DND-41 (cell line): ENCODE measurements around the gene MAP3K14.

ENCODE experiments used
- ATAC-seq: fragments of 200-7000 bp; cut with Tn5 transposase; 3 replicates; pipeline ENCODE4 v1.9.1; 2021; ENCODE audit warnings: low read depth; ENCODE audit not compliant: insufficient read depth
- DNase-seq: peaks from one replicate; pipeline ENCODE4 v3.0.0-alpha.2; 2020
- H2AFZ ChIP-seq: 2 replicates; pipeline ENCODE4 v1.6.0; 2012; ENCODE audit warnings: low read depth, low read length
- H3K27ac ChIP-seq: 2 replicates; pipeline ENCODE4 v1.5.1; 2012; ENCODE audit warnings: low read length, inconsistent platforms
- H3K27me3 ChIP-seq: fragments of 200-600 bp; sonication (generic); 2 replicates; pipeline ENCODE4 v1.6.0; 2012; ENCODE audit warnings: low read length, mild to moderate bottlenecking, inconsistent platforms; ENCODE audit not compliant: insufficient read depth, poor library complexity
- H3K36me3 ChIP-seq: 2 replicates; pipeline ENCODE4 v1.5.1; 2012; ENCODE audit warnings: low read length, inconsistent platforms; ENCODE audit not compliant: insufficient read depth
- H3K4me1 ChIP-seq: 2 replicates; pipeline ENCODE4 v1.5.1; 2012; ENCODE audit warnings: mild to moderate bottlenecking, low read length; ENCODE audit not compliant: insufficient read depth
- H3K4me2 ChIP-seq: 2 replicates; pipeline ENCODE4 v1.6.0; 2012; ENCODE audit warnings: mild to moderate bottlenecking, moderate library complexity, low read length, inconsistent platforms; ENCODE audit not compliant: insufficient read depth
- H3K4me3 ChIP-seq, 2 experiments: fragments of 200-600 bp in 1 of 2; shearing (Covaris generic) in 1 of 2; 2 replicates each; pipeline ENCODE4 v1.5.1; 2012 to 2016; ENCODE audit warnings: inconsistent platforms in 2 of 2, low read length in 2 of 2, mild to moderate bottlenecking in 2 of 2, low read depth in 1 of 2, moderate library complexity in 1 of 2
- H3K79me2 ChIP-seq: 2 replicates; pipeline ENCODE4 v1.6.0; 2012; ENCODE audit warnings: low read length, inconsistent platforms; ENCODE audit not compliant: insufficient read depth
- H3K9ac ChIP-seq: 2 replicates; pipeline ENCODE4 v1.6.0; 2012; ENCODE audit warnings: low read depth, mild to moderate bottlenecking, inconsistent platforms, low read length, moderate library complexity
- H3K9me3 ChIP-seq: 2 replicates; pipeline ENCODE4 v1.5.1; 2012; ENCODE audit warnings: low read length, moderate library complexity, mild to moderate bottlenecking, inconsistent platforms; ENCODE audit not compliant: insufficient read depth, severe bottlenecking
- H4K20me1 ChIP-seq: 2 replicates; pipeline ENCODE4 v1.6.0; 2012; ENCODE audit warnings: low read length; ENCODE audit not compliant: insufficient read depth
- CTCF ChIP-seq: IDR thresholded peaks from 2 replicates; pipeline ENCODE4 v1.5.1; 2012; ENCODE audit warnings: borderline replicate concordance, low read length, moderate library complexity, mild to moderate bottlenecking; ENCODE audit not compliant: poor library complexity, severe bottlenecking; ENCODE audit errors: extremely low read depth
- EZH2 ChIP-seq: IDR thresholded peaks from 3 replicates; pipeline ENCODE4 v1.6.1; 2012; ENCODE audit warnings: borderline replicate concordance, low read depth, mild to moderate bottlenecking, moderate library complexity, low read length, inconsistent platforms; ENCODE audit not compliant: severe bottlenecking

The MAP3K14 gene

GRCh38 chr17:45301674-45302073, 15.1 kb downstream of the MAP3K14 start:
- no peak overlapping the region for H3K9ac ChIP-seq
- no peak for TF ChIP-seq EZH2
- no peak for TF ChIP-seq CTCF
- H3K27ac ChIP-seq = no peak overlapping the region
- no peaks in the 10 kb centered on the region for H3K9me3 ChIP-seq
- no peak overlapping the region for H3K4me2 ChIP-seq
- no peak overlapping the region for H2AFZ ChIP-seq
- peaks cover 74% of the 10 kb centered on the region for H3K79me2 ChIP-seq
- no peaks in the 10 kb centered on the region for H3K4me1 ChIP-seq
- no peaks in the 10 kb centered on the region for H3K27me3 ChIP-seq
- no peak overlapping the region for H3K4me3 ChIP-seq
- ATAC-seq (no peak), DNase-seq (no peak)
- peaks cover 30% of the 10 kb centered on the region for H4K20me1 ChIP-seq
- peaks cover 7% of the 10 kb centered on the region; the same call in 1 of the 2 replicates for H3K36me3 ChIP-seq

GRCh38 chr17:45300060-45300751, 16.6 kb downstream of the MAP3K14 start:
- Histone ChIP-seq H3K4me1 (no peaks in the 10 kb centered on the region), H3K4me3 (no peak overlapping the region), H3K36me3 (peaks cover 4% of the 10 kb centered on the region; the same call in 1 of the 2 replicates), H3K9ac (no peak overlapping the region), H3K9me3 (no peaks in the 10 kb centered on the region), H4K20me1 (peaks cover 31% of the 10 kb centered on the region), H3K27me3 (no peaks in the 10 kb centered on the region), H3K79me2 (peaks cover 72% of the 10 kb centered on the region), H2AFZ (no peak overlapping the region), H3K4me2 (no peak overlapping the region), H3K27ac (no peak overlapping the region)
- DNase-seq (no peak), ATAC-seq (peak; percentile 31; the same call in 1 of the 3 replicates)
- TF ChIP-seq EZH2 = no peak
- TF ChIP-seq CTCF = no peak

- DNase-seq (no peak), ATAC-seq (no peak)
- Histone ChIP-seq H3K4me1 (no peaks in the 10 kb centered on the region), H3K9me3 (no peaks in the 10 kb centered on the region), H3K36me3 (peaks cover 4% of the 10 kb centered on the region; the same call in 1 of the 2 replicates), H4K20me1 (peaks cover 33% of the 10 kb centered on the region), H3K27ac (no peak overlapping the region), H2AFZ (no peak overlapping the region), H3K4me2 (no peak overlapping the region), H3K9ac (no peak overlapping the region), H3K27me3 (no peaks in the 10 kb centered on the region), H3K4me3 (no peak overlapping the region), H3K79me2 (peaks cover 74% of the 10 kb centered on the region)
- TF ChIP-seq EZH2 = no peak
- no peak for TF ChIP-seq CTCF
These were observed 17.5 kb downstream of the MAP3K14 start for GRCh38 chr17:45299361-45299760.
